Vagina (tissue), 2 donors: Measurements from ENCODE around the gene CCSER1.

ENCODE experiments used
- POLR2A ChIP-seq, 2 donors: fragments of 450-650 bp; IDR thresholded peaks; one replicate each; pipeline ENCODE4 v1.6.1; 2017; ENCODE audit warnings: antibody characterized with exemption in 2 of 2, mild to moderate bottlenecking in 2 of 2, moderate library complexity in 2 of 2
- POLR2AphosphoS5 ChIP-seq, 2 donors: sonication (generic); formaldehyde crosslinking; IDR thresholded peaks; one replicate each; pipeline ENCODE4 v1.9.0; 2017; ENCODE audit warnings: antibody characterized with exemption in 2 of 2, mild to moderate bottlenecking in 2 of 2, low read depth in 1 of 2; ENCODE audit not compliant: insufficient read depth in 1 of 2
- TF ChIP-seq, protein P1 (sequence below), 3 experiments: fragments of 450-650 bp in 2 of 3; fragments of 200-600 bp in 1 of 3; sonication (generic) in 1 of 3; IDR thresholded peaks; one replicate each; pipeline ENCODE4 v1.5.1; 2017 to 2019; ENCODE audit warnings: antibody characterized with exemption in 3 of 3, mild to moderate bottlenecking in 2 of 3, moderate library complexity in 2 of 3

DNA sequence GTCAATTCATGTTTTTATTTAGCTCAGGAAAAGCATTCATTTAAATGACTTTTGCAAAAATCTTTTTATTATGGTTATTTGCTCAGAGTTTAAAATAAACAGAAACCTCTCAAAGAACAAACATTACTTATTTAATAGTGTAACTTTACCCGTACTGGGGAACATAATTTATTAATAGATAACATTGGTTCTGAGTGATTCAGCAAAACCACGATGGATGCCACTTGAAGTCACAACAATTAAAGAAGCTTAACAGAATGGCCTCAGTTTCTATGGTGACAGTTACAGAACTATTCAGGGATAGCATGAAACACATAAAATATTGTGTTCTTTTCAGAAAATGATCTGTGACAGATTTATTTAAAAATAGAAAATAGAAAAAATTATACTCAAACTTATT lies 368.7 kb downstream of the CCSER1 start:
- TF ChIP-seq POLR2AphosphoS5 (IDR thresholded peaks at IDR 0.05; ENCODE audit: insufficient read depth in 1 of 2, low read depth in 1 of 2) (no peak), POLR2A (IDR thresholded peaks at IDR 0.05) (no peak)
- TF ChIP-seq, protein P1, sequence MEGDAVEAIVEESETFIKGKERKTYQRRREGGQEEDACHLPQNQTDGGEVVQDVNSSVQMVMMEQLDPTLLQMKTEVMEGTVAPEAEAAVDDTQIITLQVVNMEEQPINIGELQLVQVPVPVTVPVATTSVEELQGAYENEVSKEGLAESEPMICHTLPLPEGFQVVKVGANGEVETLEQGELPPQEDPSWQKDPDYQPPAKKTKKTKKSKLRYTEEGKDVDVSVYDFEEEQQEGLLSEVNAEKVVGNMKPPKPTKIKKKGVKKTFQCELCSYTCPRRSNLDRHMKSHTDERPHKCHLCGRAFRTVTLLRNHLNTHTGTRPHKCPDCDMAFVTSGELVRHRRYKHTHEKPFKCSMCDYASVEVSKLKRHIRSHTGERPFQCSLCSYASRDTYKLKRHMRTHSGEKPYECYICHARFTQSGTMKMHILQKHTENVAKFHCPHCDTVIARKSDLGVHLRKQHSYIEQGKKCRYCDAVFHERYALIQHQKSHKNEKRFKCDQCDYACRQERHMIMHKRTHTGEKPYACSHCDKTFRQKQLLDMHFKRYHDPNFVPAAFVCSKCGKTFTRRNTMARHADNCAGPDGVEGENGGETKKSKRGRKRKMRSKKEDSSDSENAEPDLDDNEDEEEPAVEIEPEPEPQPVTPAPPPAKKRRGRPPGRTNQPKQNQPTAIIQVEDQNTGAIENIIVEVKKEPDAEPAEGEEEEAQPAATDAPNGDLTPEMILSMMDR (IDR thresholded peaks at IDR 0.05), result no peak
